ENCODE results near the gene GGCX.

- TF ChIP-seq CTCF (IDR thresholded peaks at IDR 0.05) (no peak), POLR2A (IDR thresholded peaks at IDR 0.05) (no peak)
Observed at GRCh38 chr2:85584857-85585780, 23.8 kb upstream of the GGCX start.
